HL-60 (cell line): ENCODE measurements around the gene TMEM121B.
A peak's percentile ranks its signal among the peaks of the same experiment; 100 is the strongest.

Experiments
- DNase-seq, 2 experiments: peaks; one replicate each; pipeline ENCODE4 v3.0.0-alpha.2; 2010 to 2020; ENCODE audit warnings: low read depth in 1 of 2, low spot score in 1 of 2
- H3K27ac ChIP-seq: fragments of 250-450 bp; sonication (Bioruptor Pico); replicated peaks from 2 replicates; pipeline ENCODE4 v1.5.1; 2020; ENCODE audit warnings: mild to moderate bottlenecking, moderate library complexity
- H3K27me3 ChIP-seq: fragments of 250-450 bp; sonication (Bioruptor Pico); 2 replicates; pipeline ENCODE4 v1.5.1; 2021; ENCODE audit warnings: mild to moderate bottlenecking, moderate library complexity; ENCODE audit not compliant: insufficient read depth, poor library complexity, severe bottlenecking
- H3K4me3 ChIP-seq: replicated peaks from 2 replicates; pipeline ENCODE4 v1.5.1; 2011; ENCODE audit warnings: mild to moderate bottlenecking, control low read depth, low read length; ENCODE audit not compliant: insufficient read depth
- CTCF ChIP-seq: IDR thresholded peaks from one replicate; pipeline ENCODE4 v1.5.1; 2011; ENCODE audit warnings: low read length, control low read depth, inconsistent platforms; ENCODE audit not compliant: insufficient read depth
- GABPA ChIP-seq: IDR thresholded peaks from 2 replicates; pipeline ENCODE4 v1.6.1; 2012; ENCODE audit warnings: low read depth
- POLR2AphosphoS5 ChIP-seq: IDR thresholded peaks from 2 replicates; pipeline ENCODE4 v1.6.1; 2012; ENCODE audit warnings: low read depth
- REST ChIP-seq: IDR thresholded peaks from 2 replicates; pipeline ENCODE4 v1.6.1; 2012; ENCODE audit warnings: low read depth; ENCODE audit not compliant: insufficient replicate concordance
- SPI1 ChIP-seq: IDR thresholded peaks from 2 replicates; pipeline ENCODE4 v1.6.1; 2012; ENCODE audit warnings: low read depth, mild to moderate bottlenecking, borderline replicate concordance

Gene TMEM121B

GRCh38 chr22:17105143-17106129 is 15.7 kb downstream of the TMEM121B start:
- Histone ChIP-seq H3K27ac (peak overlapping the region; percentile 83), H3K27me3 (no peaks in the 10 kb centered on the region), H3K4me3 (no peak overlapping the region)
- DNase-seq = no peak
- TF ChIP-seq GABPA (no peak), CTCF (no peak), SPI1 (no peak), POLR2AphosphoS5 (no peak), REST (no peak)

GRCh38 chr22:17104336-17104935 is 16.7 kb downstream of the TMEM121B start:
- no peak for DNase-seq
- Histone ChIP-seq H3K27me3 (no peaks in the 10 kb centered on the region), H3K4me3 (no peak overlapping the region), H3K27ac (peak overlapping the region; percentile 83)
- TF ChIP-seq POLR2AphosphoS5 = no peak
- TF ChIP-seq REST = no peak
- no peak for TF ChIP-seq GABPA
- TF ChIP-seq SPI1 = no peak
- no peak for TF ChIP-seq CTCF

- H3K27ac ChIP-seq = no peak overlapping the region
- H3K27me3 ChIP-seq = no peaks in the 10 kb centered on the region
- DNase-seq = no peak
- H3K4me3 ChIP-seq = no peak overlapping the region
- TF ChIP-seq POLR2AphosphoS5 (no peak; the same call in 1 of the 2 replicates), GABPA (no peak), CTCF (no peak), SPI1 (no peak), REST (no peak)
Measured at GRCh38 chr22:17103351-17103750, 17.8 kb downstream of the TMEM121B start.
